BE2C (cell line): ENCODE results near the gene HS2ST1.

Experiments
- DNase-seq: peaks from one replicate; pipeline ENCODE4 v3.0.0-alpha.2; 2020
- H3K27me3 ChIP-seq: fragments of 250-450 bp; sonication (Bioruptor Pico); 2 replicates; pipeline ENCODE4 v1.5.1; 2020; ENCODE audit warnings: mild to moderate bottlenecking
- H3K36me3 ChIP-seq: fragments of 250-450 bp; sonication (Bioruptor Pico); 2 replicates; pipeline ENCODE4 v1.5.1; 2020; ENCODE audit warnings: mild to moderate bottlenecking
- H3K4me1 ChIP-seq: fragments of 250-450 bp; sonication (Bioruptor Pico); 2 replicates; pipeline ENCODE4 v1.5.1; 2020
- H3K4me3 ChIP-seq: 2 replicates; pipeline ENCODE4 v1.5.1; 2011; ENCODE audit warnings: low read depth, low read length
- H3K9me3 ChIP-seq: fragments of 250-450 bp; sonication (Bioruptor Pico); 2 replicates; pipeline ENCODE4 v1.5.1; 2020
- CTCF ChIP-seq: IDR thresholded peaks from 2 replicates; pipeline ENCODE4 v1.5.1; 2012; ENCODE audit warnings: mild to moderate bottlenecking, low read depth, low read length

Gene HS2ST1

GRCh38 chr1:87146538-87146937 lies 232.1 kb downstream of the HS2ST1 start:
- no peaks in the 10 kb centered on the region for H3K9me3 ChIP-seq
- TF ChIP-seq CTCF, result no peak
- H3K36me3 ChIP-seq, result no peaks in the 10 kb centered on the region

GRCh38 chr1:87146986-87147385 lies 232.6 kb downstream of the HS2ST1 start:
- no peak for TF ChIP-seq CTCF
- Histone ChIP-seq H3K9me3 (no peaks in the 10 kb centered on the region), H3K36me3 (no peaks in the 10 kb centered on the region), H3K4me1 (peaks cover 5% of the 10 kb centered on the region), H3K4me3 (no peak overlapping the region), H3K27me3 (no peaks in the 10 kb centered on the region)
- DNase-seq, result no peak

More at GRCh38 chr1:87146538-87146937, 232.1 kb downstream of the HS2ST1 start:
- no peaks in the 10 kb centered on the region for H3K27me3 ChIP-seq
- no peak overlapping the region for H3K4me3 ChIP-seq
- peaks cover 5% of the 10 kb centered on the region for H3K4me1 ChIP-seq
- DNase-seq, result no peak

GRCh38 chr1:87147851-87148250 lies 233.4 kb downstream of the HS2ST1 start:
- H3K4me3 ChIP-seq, result no peak overlapping the region
- no peaks in the 10 kb centered on the region for H3K9me3 ChIP-seq
- no peak for DNase-seq
- H3K36me3 ChIP-seq, result no peaks in the 10 kb centered on the region
- no peak for TF ChIP-seq CTCF
- H3K4me1 ChIP-seq, result peaks cover 5% of the 10 kb centered on the region
- no peaks in the 10 kb centered on the region for H3K27me3 ChIP-seq

GRCh38 chr1:87148661-87149060 lies 234.2 kb downstream of the HS2ST1 start:
- no peaks in the 10 kb centered on the region for H3K36me3 ChIP-seq
- H3K4me3 ChIP-seq, result no peak overlapping the region
- no peaks in the 10 kb centered on the region for H3K27me3 ChIP-seq
- DNase-seq, result no peak
- H3K4me1 ChIP-seq, result peaks cover 5% of the 10 kb centered on the region
- no peaks in the 10 kb centered on the region for H3K9me3 ChIP-seq
- no peak for TF ChIP-seq CTCF

GRCh38 chr1:87149241-87150041 lies 235.0 kb downstream of the HS2ST1 start:
- peak; percentile 35 for DNase-seq
- Histone ChIP-seq H3K4me1 (peaks cover 5% of the 10 kb centered on the region), H3K9me3 (no peaks in the 10 kb centered on the region), H3K36me3 (no peaks in the 10 kb centered on the region), H3K27me3 (no peaks in the 10 kb centered on the region), H3K4me3 (no peak overlapping the region)
- no peak for TF ChIP-seq CTCF

- Histone ChIP-seq H3K36me3 (no peaks in the 10 kb centered on the region), H3K9me3 (no peaks in the 10 kb centered on the region), H3K4me1 (peaks cover 6% of the 10 kb centered on the region), H3K4me3 (no peak overlapping the region), H3K27me3 (no peaks in the 10 kb centered on the region)
- no peak for DNase-seq
- TF ChIP-seq CTCF, result no peak
These were observed 235.7 kb downstream of the HS2ST1 start for GRCh38 chr1:87150143-87150542.
